Endothelial cell of umbilical vein (primary cell): ENCODE data around the gene HNRNPL.

ENCODE experiments used
- JUN ChIP-seq: IDR thresholded peaks from 2 replicates; pipeline ENCODE4 v1.6.1; 2011; ENCODE audit warnings: borderline replicate concordance, low read depth; ENCODE audit not compliant: insufficient read length, insufficient read depth
- POLR2A ChIP-seq: IDR thresholded peaks from 2 replicates; pipeline ENCODE4 v1.6.1; 2012; ENCODE audit warnings: low read depth, mild to moderate bottlenecking, control low read depth, low read length
- TF ChIP-seq, protein P1 (sequence below), 2 donors: IDR thresholded peaks; 1 replicate in 1 of 2; 2 replicates in 1 of 2; pipeline ENCODE4 v1.5.1; 2011; ENCODE audit warnings: low read length in 2 of 2, mild to moderate bottlenecking in 2 of 2, moderate library complexity in 2 of 2, control low read depth in 1 of 2, inconsistent platforms in 1 of 2, low read depth in 1 of 2; ENCODE audit not compliant: insufficient read depth in 1 of 2; ENCODE audit errors: extremely low read depth in 1 of 2
- TF ChIP-seq, protein P2 (sequence below): IDR thresholded peaks from 2 replicates; pipeline ENCODE4 v1.6.1; 2011; ENCODE audit not compliant: insufficient read depth, insufficient read length

DNA sequence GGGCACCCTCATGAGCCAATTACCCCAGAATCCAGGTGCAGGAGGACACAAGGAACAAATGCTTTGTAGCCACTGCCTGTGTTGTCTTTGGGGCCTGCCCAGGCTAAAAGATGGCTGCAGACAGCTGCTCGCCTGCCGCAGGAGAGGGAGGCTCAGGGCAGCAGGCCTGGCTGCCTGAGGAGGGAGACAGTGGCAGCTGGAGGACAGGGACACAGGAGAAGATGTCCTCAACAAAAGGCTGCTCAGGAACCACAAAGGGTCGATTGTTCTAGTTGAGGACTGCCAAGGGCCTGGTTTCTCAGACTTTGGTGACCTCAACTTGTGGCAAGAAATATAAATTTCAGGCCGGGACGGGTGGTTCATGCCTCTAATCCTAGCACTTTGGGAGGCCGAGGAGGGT is 42.0 kb upstream of the HNRNPL start:
- TF ChIP-seq JUN (no peak), POLR2A (no peak)
- TF ChIP-seq, protein P1, sequence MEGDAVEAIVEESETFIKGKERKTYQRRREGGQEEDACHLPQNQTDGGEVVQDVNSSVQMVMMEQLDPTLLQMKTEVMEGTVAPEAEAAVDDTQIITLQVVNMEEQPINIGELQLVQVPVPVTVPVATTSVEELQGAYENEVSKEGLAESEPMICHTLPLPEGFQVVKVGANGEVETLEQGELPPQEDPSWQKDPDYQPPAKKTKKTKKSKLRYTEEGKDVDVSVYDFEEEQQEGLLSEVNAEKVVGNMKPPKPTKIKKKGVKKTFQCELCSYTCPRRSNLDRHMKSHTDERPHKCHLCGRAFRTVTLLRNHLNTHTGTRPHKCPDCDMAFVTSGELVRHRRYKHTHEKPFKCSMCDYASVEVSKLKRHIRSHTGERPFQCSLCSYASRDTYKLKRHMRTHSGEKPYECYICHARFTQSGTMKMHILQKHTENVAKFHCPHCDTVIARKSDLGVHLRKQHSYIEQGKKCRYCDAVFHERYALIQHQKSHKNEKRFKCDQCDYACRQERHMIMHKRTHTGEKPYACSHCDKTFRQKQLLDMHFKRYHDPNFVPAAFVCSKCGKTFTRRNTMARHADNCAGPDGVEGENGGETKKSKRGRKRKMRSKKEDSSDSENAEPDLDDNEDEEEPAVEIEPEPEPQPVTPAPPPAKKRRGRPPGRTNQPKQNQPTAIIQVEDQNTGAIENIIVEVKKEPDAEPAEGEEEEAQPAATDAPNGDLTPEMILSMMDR (IDR thresholded peaks at IDR 0.05; ENCODE audit: extremely low read depth in 1 of 2, insufficient read depth in 1 of 2, low read depth in 1 of 2, low read length in 2 of 2), result no peak
- TF ChIP-seq, protein P2, sequence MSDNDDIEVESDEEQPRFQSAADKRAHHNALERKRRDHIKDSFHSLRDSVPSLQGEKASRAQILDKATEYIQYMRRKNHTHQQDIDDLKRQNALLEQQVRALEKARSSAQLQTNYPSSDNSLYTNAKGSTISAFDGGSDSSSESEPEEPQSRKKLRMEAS, result no peak
